ENCODE measurements around the gene CYB5R3. TPM values are rescaled to one million over a fixed set of nuclear protein-coding genes. Genes with fewer than 3 reads are reported as not detected.
"Not testable (repeated sequence)": the region's sequence is repeated elsewhere in the genome, so short reads cannot be mapped to it uniquely, and the experiment has no call there.

Gene CYB5R3
- total RNA-seq, 2 donors from 2014 or later: 265 to 288 TPM

- TF ChIP-seq CTCF (IDR thresholded peaks at IDR 0.05): no peak
- Histone ChIP-seq H3K4me3 (no peak overlapping the region), H3K36me3 (no peaks in the 10 kb centered on the region), H3K27ac (no peak overlapping the region), H3K9me3 (no peaks in the 10 kb centered on the region), H3K27me3 (no peaks in the 10 kb centered on the region), H3K4me1 (peaks cover 0 to 73% of the 10 kb centered on the region in 2 donors)
- DNase-seq (ENCODE audit: low spot score): no peak
Observed at GRCh38 chr22:42679691-42680090, 30.5 kb upstream of the CYB5R3 start.

GRCh38 chr22:42678894-42679293, 29.7 kb upstream of the CYB5R3 start:
- no peak for DNase-seq (ENCODE audit: low spot score)
- no peaks in the 10 kb centered on the region for H3K36me3 ChIP-seq
- H3K4me1 ChIP-seq: peaks cover 3 to 70% of the 10 kb centered on the region in 2 donors
- peak overlapping the region in 1 of 2 donors; percentile 35 for H3K27ac ChIP-seq
- no peaks in the 10 kb centered on the region for H3K27me3 ChIP-seq
- no peak for TF ChIP-seq CTCF (IDR thresholded peaks at IDR 0.05)
- H3K9me3 ChIP-seq: no peaks in the 10 kb centered on the region
- H3K4me3 ChIP-seq: no peak overlapping the region

DNA sequence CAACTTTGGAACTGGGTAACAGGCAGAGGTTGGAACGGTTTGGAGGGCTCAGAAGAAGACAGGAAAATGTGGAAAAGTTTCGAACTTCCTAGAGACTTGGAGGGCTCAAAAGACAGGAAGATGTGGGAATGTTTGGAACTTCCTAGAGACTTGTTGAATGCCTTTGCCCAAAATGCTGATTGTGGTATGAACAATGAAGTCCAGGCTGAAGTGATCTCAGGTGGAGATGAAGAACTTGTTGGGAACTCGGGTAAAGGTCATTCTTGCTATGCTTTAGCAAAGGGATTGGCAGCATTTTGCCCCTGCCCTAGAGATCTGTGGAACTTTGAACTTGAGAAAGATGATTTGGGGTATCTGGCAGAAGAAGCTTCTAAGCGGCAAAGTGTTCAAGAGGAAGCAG, 28.7 kb upstream of the CYB5R3 start:
- DNase-seq (ENCODE audit: low spot score); H3K9me3 ChIP-seq; H3K36me3 ChIP-seq; H3K27me3 ChIP-seq; H3K4me3 ChIP-seq: not testable (repeated sequence)
- Histone ChIP-seq H3K27ac (peak overlapping the region; percentile 82 to 83), H3K4me1 (peaks cover 4 to 63% of the 10 kb centered on the region in 2 donors)

GRCh38 chr22:42676059-42676607, 26.9 kb upstream of the CYB5R3 start:
- Histone ChIP-seq H3K36me3 (no peaks in the 10 kb centered on the region), H3K27ac (peak overlapping the region; percentile 82 to 83), H3K9me3 (no peaks in the 10 kb centered on the region), H3K27me3 (no peaks in the 10 kb centered on the region), H3K4me1 (peaks cover 4 to 49% of the 10 kb centered on the region in 2 donors), H3K4me3 (no peak overlapping the region)
- DNase-seq (ENCODE audit: low spot score): no peak
- TF ChIP-seq CTCF (IDR thresholded peaks at IDR 0.05): no peak

GRCh38 chr22:42673898-42674401, 24.8 kb upstream of the CYB5R3 start:
- Histone ChIP-seq H3K4me1 (peaks cover 4 to 34% of the 10 kb centered on the region in 2 donors), H3K27me3 (no peaks in the 10 kb centered on the region), H3K27ac (peak overlapping the region; percentile 11 to 40), H3K4me3 (no peak overlapping the region), H3K9me3 (no peaks in the 10 kb centered on the region), H3K36me3 (no peaks in the 10 kb centered on the region)
- no peak for TF ChIP-seq CTCF (IDR thresholded peaks at IDR 0.05)
- DNase-seq (ENCODE audit: low spot score): no peak

DNA sequence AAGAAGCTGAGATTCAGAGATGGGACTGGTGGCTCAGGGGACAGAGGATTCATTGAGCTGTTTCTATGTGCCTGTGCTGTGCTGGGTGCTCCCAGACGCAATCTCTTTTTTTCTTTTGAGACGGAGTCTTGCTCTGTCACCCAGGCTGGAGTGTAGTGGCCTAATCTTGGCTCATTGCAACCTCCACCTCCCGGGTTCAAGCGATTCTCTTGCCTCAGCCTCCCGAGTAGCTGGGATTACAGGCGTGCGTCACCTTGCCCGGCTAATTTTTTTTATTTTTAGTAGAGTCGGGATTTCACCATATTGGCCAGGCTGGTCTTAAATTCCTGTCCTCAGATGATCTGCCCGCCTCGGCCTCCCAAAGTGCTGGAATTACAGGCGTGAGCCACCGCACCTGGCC, 23.9 kb upstream of the CYB5R3 start:
- H3K4me1 ChIP-seq: peaks cover 4 to 30% of the 10 kb centered on the region in 2 donors
- not testable (repeated sequence) for H3K27me3 ChIP-seq; H3K9me3 ChIP-seq; H3K4me3 ChIP-seq; DNase-seq (ENCODE audit: low spot score); H3K36me3 ChIP-seq; H3K27ac ChIP-seq

Measured in right atrium auricular region (tissue), 2 donors.